ENCODE measurements around the gene TMEM221. TPM values are rescaled to one million over a fixed set of nuclear protein-coding genes. Genes with fewer than 3 reads are reported as not detected.

Gene TMEM221
- total and polyA plus RNA-seq, 9 of the 15 experiments (the other 6 are each of a cell fraction or from before 2014, with no cell fraction given) = 0.06 to 0.35 TPM; not detected in 7

- TF ChIP-seq ZNF318 (IDR thresholded peaks at IDR 0.05; ENCODE audit: borderline replicate concordance in 1 of 2, low read depth in 1 of 2) (no peak), ID3 (CRISPR knock-in tag; IDR thresholded peaks at IDR 0.05) (no peak), ID3 (tag; IDR thresholded peaks at IDR 0.05) (no peak; the same call in 1 of the 2 replicates), THAP7 (CRISPR knock-in tag; IDR thresholded peaks at IDR 0.05) (no peak), ZNF232 (CRISPR knock-in tag; IDR thresholded peaks at IDR 0.05) (no peak), NR2C1 (IDR thresholded peaks at IDR 0.05) (no peak; the same call in 1 of the 2 replicates), NR2C1 (tag; IDR thresholded peaks at IDR 0.05) (no peak), SMAD3 (CRISPR knock-in tag; conservative IDR thresholded peaks at IDR 0.05) (no peak), EP300 (IDR thresholded peaks at IDR 0.05; ENCODE audit: low read length) (peak; percentile 37; the same call in 1 of the 2 replicates), PRDM10 (IDR thresholded peaks at IDR 0.05; ENCODE audit: partially characterized antibody) (peak; percentile 37), ATF3 (IDR thresholded peaks at IDR 0.05) (no peak), ATF3 (CRISPR knock-in tag; conservative IDR thresholded peaks at IDR 0.05) (no peak), ZNF146 (CRISPR knock-in tag; IDR thresholded peaks at IDR 0.05; ENCODE audit: unreplicated experiment) (no peak), RNF2 (IDR thresholded peaks at IDR 0.05) (no peak)
Observed at GRCh38 chr19:17394891-17395415, 53.5 kb downstream of the TMEM221 start (continued).

Data from K562 (cell line).